SK-N-SH treated with all-trans-retinoic acid at 6 μM for 48 hours (cell line): ENCODE measurements around the gene GDF2.

Experiments used
- CREB5 ChIP-seq: fragments of 250-450 bp; sonication (Bioruptor Pico); IDR thresholded peaks from 2 replicates; pipeline ENCODE4 v1.5.1; 2020; ENCODE audit warnings: low read depth, mild to moderate bottlenecking, moderate library complexity
- ISL1 ChIP-seq: fragments of 250-450 bp; sonication (Bioruptor Pico); IDR thresholded peaks from 2 replicates; pipeline ENCODE4 v2.1.2; 2022; ENCODE audit warnings: mild to moderate bottlenecking, moderate library complexity
- TCF4 ChIP-seq: fragments of 250-450 bp; sonication (Bioruptor Pico); IDR thresholded peaks from 2 replicates; pipeline ENCODE4 v1.8.0; 2021; ENCODE audit warnings: mild to moderate bottlenecking, moderate library complexity, borderline replicate concordance

- TF ChIP-seq ISL1 (CRISPR knock-in tag) = no peak
- TF ChIP-seq CREB5 (CRISPR knock-in tag) = no peak
- TF ChIP-seq TCF4 (CRISPR knock-in tag) = no peak
Measured at GRCh38 chr10:47276576-47277351, 45.5 kb upstream of the GDF2 start.
